Measurements from ENCODE around the gene TP53RK.

The TP53RK gene

DNA sequence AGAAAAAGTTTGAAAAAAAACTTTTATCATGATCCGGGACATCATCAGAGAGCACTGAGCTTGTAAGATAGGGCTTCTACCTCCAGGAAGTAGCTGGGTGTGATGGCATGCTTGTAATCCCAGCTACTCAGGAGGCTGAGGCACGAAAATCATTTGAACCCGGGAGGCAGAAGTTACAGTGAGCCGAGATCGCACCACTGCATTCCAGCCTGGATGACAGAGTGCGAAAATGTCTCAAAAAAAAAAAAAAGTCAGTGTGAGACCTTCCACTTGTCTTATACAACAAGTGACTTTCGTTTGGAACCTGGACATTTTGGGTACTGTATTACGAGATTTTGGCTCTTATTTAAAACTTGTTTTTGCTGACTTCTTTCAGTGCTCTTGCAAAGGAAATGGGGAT is 32.1 kb downstream of the TP53RK start:
- no peak overlapping the region for H3K4me3 ChIP-seq
- DNase-seq (ENCODE audit: low spot score), result no peak
- H3K27ac ChIP-seq, result no peak overlapping the region
- no peak for TF ChIP-seq CTCF (IDR thresholded peaks at IDR 0.05)

DNA sequence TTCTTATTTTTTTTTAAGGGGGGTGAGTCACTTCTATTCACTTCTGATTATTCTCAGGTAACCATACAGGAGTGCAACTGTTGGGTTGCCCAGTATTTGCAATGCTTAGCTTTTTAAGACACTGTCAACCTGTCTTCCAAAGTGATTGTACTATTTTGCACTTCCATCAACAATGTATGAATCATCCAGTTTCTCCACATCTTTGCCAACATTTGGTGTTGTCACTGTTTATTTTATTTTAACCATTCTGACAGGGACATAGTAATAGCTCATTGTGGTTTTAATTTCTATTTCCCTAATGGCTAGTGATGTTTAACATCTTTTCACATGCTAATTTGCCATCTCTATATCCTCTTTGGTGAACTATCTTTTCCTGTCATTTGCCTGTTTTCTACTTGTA is 36.5 kb downstream of the TP53RK start:
- H3K27ac ChIP-seq, result no peak overlapping the region
- DNase-seq (ENCODE audit: low spot score), result no peak
- H3K4me3 ChIP-seq, result no peak overlapping the region
- TF ChIP-seq CTCF (IDR thresholded peaks at IDR 0.05), result no peak

- no peak within 1 kb of the TSS for H3K27ac ChIP-seq
- H3K4me3 ChIP-seq, result peak within 1 kb of the TSS; percentile 29
- no peak for TF ChIP-seq CTCF (IDR thresholded peaks at IDR 0.05)
- DNase-seq (ENCODE audit: low spot score), result no peak
Observed at GRCh38 chr20:46651091-46651962, 37.9 kb downstream of the TP53RK start, which contains the start of gene SLC13A3. Gene SLC13A3 (minus strand): TSS chr20:46651459. CDS start chr20:46651421, 38 bp downstream.

GRCh38 chr20:46650575-46651090 is 38.6 kb downstream of the TP53RK start:
- no peak for TF ChIP-seq CTCF (IDR thresholded peaks at IDR 0.05)
- no peak for DNase-seq (ENCODE audit: low spot score)
- Histone ChIP-seq H3K4me3 (no peak overlapping the region), H3K27ac (no peak overlapping the region)

- no peak for DNase-seq (ENCODE audit: low spot score)
- Histone ChIP-seq H3K27ac (no peak overlapping the region), H3K4me3 (no peak overlapping the region)
- TF ChIP-seq CTCF (IDR thresholded peaks at IDR 0.05), result no peak
Observed at GRCh38 chr20:46649965-46650542, 39.2 kb downstream of the TP53RK start.

DNA sequence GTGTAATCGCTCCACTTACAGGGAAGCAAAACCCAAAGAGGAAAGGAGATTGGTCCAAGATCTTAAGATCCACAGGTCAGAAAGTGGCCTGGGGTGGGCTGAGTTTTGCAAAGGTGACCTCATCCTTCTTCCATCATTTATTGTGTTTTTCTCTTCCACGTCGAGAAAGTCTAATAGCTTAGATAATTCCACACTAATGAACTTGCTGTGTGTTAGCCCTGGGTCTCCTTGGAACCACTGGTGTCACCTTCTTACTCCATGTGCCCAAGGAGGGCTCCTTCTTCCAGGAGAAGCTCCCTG is 39.6 kb downstream of the TP53RK start:
- H3K27ac ChIP-seq, result no peak overlapping the region
- DNase-seq (ENCODE audit: low spot score), result no peak
- no peak overlapping the region for H3K4me3 ChIP-seq
- no peak for TF ChIP-seq CTCF (IDR thresholded peaks at IDR 0.05)

Measured in coronary artery (tissue), 2 donors.